ENCODE data around the gene MARCOL.

DNA sequence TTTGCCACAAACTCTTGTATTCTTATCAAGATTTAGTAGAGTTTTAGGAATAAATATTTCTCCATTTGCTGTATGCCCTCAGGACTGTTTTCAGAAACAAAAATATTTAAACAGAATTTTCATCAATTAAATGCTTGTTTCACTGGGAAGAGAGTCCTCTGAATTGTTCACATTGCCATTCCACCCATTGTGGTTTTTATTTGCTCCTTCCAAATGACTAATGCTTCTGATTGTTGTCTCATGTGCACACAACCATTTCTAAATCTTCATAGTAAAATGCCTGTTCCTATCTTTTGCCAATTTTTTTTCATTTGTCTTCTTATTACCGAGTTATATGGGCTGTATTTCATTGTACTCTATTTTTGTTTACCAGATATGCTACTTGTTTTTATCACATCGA lies 10.6 kb downstream of the MARCOL start:
- TF ChIP-seq, protein P1, sequence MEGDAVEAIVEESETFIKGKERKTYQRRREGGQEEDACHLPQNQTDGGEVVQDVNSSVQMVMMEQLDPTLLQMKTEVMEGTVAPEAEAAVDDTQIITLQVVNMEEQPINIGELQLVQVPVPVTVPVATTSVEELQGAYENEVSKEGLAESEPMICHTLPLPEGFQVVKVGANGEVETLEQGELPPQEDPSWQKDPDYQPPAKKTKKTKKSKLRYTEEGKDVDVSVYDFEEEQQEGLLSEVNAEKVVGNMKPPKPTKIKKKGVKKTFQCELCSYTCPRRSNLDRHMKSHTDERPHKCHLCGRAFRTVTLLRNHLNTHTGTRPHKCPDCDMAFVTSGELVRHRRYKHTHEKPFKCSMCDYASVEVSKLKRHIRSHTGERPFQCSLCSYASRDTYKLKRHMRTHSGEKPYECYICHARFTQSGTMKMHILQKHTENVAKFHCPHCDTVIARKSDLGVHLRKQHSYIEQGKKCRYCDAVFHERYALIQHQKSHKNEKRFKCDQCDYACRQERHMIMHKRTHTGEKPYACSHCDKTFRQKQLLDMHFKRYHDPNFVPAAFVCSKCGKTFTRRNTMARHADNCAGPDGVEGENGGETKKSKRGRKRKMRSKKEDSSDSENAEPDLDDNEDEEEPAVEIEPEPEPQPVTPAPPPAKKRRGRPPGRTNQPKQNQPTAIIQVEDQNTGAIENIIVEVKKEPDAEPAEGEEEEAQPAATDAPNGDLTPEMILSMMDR (conservative IDR thresholded peaks at IDR 0.05; ENCODE audit: low read depth, low read length), result no peak
- no peak for TF ChIP-seq EZH2 (IDR thresholded peaks at IDR 0.05; ENCODE audit: borderline replicate concordance, low read depth, low read length, poor library complexity, severe bottlenecking)
